Fibroblast of the aortic adventitia (primary cell): ENCODE measurements around the gene NUP88. TPM values are rescaled to one million over a fixed set of nuclear protein-coding genes. Genes with fewer than 3 reads are reported as not detected.
A peak's percentile ranks its signal among the peaks of the same experiment; 100 is the strongest.
"Not testable (repeated sequence)": the region's sequence is repeated elsewhere in the genome, so short reads cannot be mapped to it uniquely, and the experiment has no call there.

Experiments used
- DNase-seq: peaks from one replicate; pipeline ENCODE4 v3.0.0-alpha.2; 2010; ENCODE audit warnings: low read depth
- H3K4me3 ChIP-seq: 2 replicates; pipeline ENCODE4 v1.5.1; 2011; ENCODE audit warnings: low read depth, mild to moderate bottlenecking, control low read depth, low read length, moderate library complexity
- total RNA-seq: library from RNA; depleted of rRNA; stranded (reverse); fragments of >200 nt; gene quantifications from 2 replicates; pipeline ENCODE4 v1.2.3, GENCODE V29; 2012; ENCODE audit warnings: low replicate concordance
- TF ChIP-seq, protein P1 (sequence below): IDR thresholded peaks from 2 replicates; pipeline ENCODE4 v1.5.1; 2011; ENCODE audit warnings: mild to moderate bottlenecking, low read length, control low read depth, inconsistent platforms; ENCODE audit not compliant: insufficient read depth

The NUP88 gene
- total RNA-seq, 1 donor: 106 TPM

- no peak for DNase-seq
- TF ChIP-seq, protein P1, sequence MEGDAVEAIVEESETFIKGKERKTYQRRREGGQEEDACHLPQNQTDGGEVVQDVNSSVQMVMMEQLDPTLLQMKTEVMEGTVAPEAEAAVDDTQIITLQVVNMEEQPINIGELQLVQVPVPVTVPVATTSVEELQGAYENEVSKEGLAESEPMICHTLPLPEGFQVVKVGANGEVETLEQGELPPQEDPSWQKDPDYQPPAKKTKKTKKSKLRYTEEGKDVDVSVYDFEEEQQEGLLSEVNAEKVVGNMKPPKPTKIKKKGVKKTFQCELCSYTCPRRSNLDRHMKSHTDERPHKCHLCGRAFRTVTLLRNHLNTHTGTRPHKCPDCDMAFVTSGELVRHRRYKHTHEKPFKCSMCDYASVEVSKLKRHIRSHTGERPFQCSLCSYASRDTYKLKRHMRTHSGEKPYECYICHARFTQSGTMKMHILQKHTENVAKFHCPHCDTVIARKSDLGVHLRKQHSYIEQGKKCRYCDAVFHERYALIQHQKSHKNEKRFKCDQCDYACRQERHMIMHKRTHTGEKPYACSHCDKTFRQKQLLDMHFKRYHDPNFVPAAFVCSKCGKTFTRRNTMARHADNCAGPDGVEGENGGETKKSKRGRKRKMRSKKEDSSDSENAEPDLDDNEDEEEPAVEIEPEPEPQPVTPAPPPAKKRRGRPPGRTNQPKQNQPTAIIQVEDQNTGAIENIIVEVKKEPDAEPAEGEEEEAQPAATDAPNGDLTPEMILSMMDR: no peak
- no peak overlapping the region for H3K4me3 ChIP-seq
Measured at GRCh38 chr17:5443728-5444127, 24.3 kb upstream of the NUP88 start.

- TF ChIP-seq, protein P1: no peak
- peak overlapping the region; percentile 51 for H3K4me3 ChIP-seq
- no peak for DNase-seq
Measured at GRCh38 chr17:5439446-5439764, 19.9 kb upstream of the NUP88 start.

DNA sequence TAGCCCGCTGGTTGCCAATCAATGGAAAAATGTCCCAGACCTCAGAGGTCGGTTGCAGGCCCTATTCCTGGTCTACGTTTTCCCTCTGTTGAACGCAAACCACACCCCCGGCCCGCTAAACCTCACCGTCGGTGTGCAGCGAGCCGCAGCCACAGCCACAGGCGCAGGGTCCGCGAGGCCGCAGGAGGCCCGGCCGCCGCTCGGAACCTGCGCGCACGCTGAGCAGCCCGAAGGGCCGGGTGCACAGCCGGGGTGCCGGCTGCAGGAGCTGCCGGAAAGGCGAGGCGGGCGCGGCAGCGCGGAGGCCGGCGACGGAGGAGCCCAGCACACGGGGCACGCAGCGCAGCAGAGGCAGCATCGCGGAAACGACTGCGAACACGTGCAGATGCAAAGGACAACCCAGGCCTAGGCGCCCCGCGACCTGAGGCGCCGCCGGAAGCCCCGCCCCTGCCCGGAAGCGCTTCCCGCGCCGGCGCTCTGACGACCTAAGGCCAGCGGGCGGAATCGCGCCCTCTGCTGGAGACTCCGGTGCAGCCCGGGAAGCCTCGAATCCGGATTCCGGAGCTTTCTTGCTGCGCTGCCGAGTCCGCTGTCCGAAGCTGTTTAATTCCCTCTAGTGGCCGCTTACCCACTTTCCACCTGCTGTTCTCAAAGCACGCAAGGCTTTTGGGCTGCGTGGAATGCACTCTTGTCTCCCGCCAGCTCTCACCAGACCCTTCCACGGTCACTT is 19.4 kb upstream of the NUP88 start, which contains the start of gene C1QBP:
C1QBP (minus strand) TSS at position 440 of the 730 bp plus-strand sequence; CDS start at position 358, 82 bp downstream.
- peak within 1 kb of the TSS; percentile 90 for H3K4me3 ChIP-seq
- TF ChIP-seq, protein P1: peak; percentile 89
- DNase-seq: peak; percentile 92

- TF ChIP-seq, protein P1: no peak
- peak; percentile 13 for DNase-seq
- H3K4me3 ChIP-seq: peak overlapping the region; percentile 90
Measured at GRCh38 chr17:5437721-5438317, 18.4 kb upstream of the NUP88 start.

DNA sequence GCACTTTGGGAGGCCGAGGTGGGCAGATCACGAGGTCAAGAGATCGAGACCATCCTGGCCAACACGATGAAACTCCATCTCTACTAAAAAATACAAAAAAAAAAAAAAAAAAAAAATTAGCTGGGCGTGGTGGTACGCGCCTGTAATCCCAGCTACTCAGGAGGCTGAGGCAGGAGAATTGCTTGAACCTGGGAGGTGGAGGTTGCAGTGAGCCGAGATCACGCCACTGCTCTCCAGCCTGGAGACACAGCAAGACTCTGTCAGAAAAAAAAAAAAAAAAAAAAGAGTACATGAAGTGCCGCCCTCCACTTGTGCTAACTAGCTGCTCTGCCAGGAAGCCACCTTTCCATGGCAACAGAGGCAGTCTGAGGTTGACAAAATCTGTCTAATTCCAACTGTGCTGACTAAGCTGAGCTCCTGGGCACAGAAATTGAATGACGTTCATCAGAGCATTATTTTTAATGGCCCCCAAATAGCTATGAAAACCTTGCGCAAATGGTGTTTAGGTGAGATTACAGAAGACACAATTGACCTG is 16.4 kb upstream of the NUP88 start:
- not testable (repeated sequence) for DNase-seq

DNA sequence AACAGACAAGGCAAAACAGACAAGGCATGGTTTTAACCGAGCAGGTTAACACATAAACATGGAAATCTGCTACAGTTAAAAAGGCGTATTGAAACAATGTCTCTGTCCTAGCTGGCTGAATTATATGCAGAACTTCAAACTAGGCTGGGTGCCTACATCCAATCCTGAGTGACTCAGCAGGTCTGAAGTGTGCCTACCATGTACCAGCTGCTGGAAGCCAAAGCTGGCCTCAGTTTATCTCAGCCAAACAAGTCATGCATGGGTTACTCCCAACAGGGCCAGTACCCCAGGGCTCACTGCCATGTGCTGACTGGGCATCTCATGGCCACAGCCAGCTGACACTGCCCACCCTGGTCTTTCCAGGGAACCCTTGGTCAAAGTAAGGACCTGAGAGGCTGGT is 15.5 kb upstream of the NUP88 start:
- no peak for DNase-seq
- TF ChIP-seq, protein P1: no peak
- H3K4me3 ChIP-seq: no peak overlapping the region

More for the DNA sequence above, 16.4 kb upstream of the NUP88 start:
- not testable (repeated sequence) for H3K4me3 ChIP-seq

DNA sequence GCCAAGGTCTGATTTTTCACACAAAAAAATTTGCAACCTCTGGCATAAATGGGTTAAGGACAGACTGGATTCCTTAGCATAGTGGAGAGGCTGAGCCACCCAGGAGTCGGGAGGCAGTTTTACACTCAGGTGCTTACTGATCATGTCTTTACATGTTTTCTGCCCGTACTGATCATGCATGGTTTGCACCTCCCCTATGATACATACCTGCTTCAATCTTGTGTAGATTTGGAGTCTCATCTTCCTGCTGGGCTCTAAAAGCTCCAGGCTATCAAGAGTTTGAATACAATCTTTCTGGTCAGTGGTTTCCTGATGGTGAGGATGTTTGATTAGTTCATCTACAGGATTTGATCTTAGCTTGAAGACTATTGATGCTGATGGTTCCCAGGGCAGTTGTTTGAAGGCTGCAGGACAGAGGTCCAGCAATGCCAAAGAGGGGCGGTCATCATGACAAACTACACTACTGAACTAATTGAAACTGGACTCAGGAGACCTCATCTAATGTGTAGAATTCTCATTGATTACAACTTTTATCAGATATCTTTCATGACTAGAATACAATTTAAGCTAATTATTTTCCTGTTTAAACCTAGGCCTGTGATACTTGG is 12.6 kb upstream of the NUP88 start:
- DNase-seq: no peak
- no peak overlapping the region for H3K4me3 ChIP-seq
- TF ChIP-seq, protein P1: no peak

GRCh38 chr17:5431234-5431633 is 11.8 kb upstream of the NUP88 start:
- H3K4me3 ChIP-seq, DNase-seq: not testable (repeated sequence)
